Fibroblast of lung (primary cell): ENCODE results near the gene RIBC1. TPM values are rescaled to one million over a fixed set of nuclear protein-coding genes. Genes with fewer than 3 reads are reported as not detected.

ENCODE experiments used
- DNase-seq, 2 donors: peaks; one replicate each; pipeline versions ENCODE4 v3.0.0 to v3.0.0-alpha.2; 2010; ENCODE audit warnings: low read depth in 2 of 2
- H2AFZ ChIP-seq: 2 replicates; pipeline ENCODE4 v1.5.1; 2012; ENCODE audit warnings: low read length, control low read depth, inconsistent platforms
- H3K27ac ChIP-seq: 2 replicates; pipeline ENCODE4 v1.5.1; 2011; ENCODE audit warnings: low read length, control low read depth; ENCODE audit not compliant: insufficient read depth
- H3K27me3 ChIP-seq: 2 replicates; pipeline ENCODE4 v1.5.1; 2011; ENCODE audit warnings: mild to moderate bottlenecking, low read length; ENCODE audit not compliant: control insufficient read depth, insufficient read depth
- H3K36me3 ChIP-seq: 2 replicates; pipeline ENCODE4 v1.5.1; 2011; ENCODE audit warnings: low read length; ENCODE audit not compliant: control insufficient read depth, insufficient read depth
- H3K4me1 ChIP-seq: 2 replicates; pipeline ENCODE4 v1.5.1; 2011; ENCODE audit warnings: low read length; ENCODE audit not compliant: control insufficient read depth, insufficient read depth; ENCODE audit errors: extremely low read depth
- H3K4me2 ChIP-seq: 2 replicates; pipeline ENCODE4 v1.5.1; 2011; ENCODE audit warnings: low read length, control low read depth; ENCODE audit not compliant: insufficient read depth; ENCODE audit errors: extremely low read depth
- H3K4me3 ChIP-seq, 4 experiments: fragments of 200-600 bp in 1 of 4; sonication (generic) in 1 of 4; replicated peaks in 1 of 4; 2 replicates each; pipeline ENCODE4 v1.5.1; 2011 to 2016; ENCODE audit warnings: low read length in 4 of 4, low read depth in 3 of 4, mild to moderate bottlenecking in 3 of 4, control low read depth in 2 of 4, inconsistent platforms in 1 of 4, mixed read lengths in 1 of 4; ENCODE audit not compliant: insufficient read depth in 1 of 4; ENCODE audit errors: control extremely low read depth in 1 of 4
- H3K79me2 ChIP-seq: 2 replicates; pipeline ENCODE4 v1.5.1; 2012; ENCODE audit warnings: mild to moderate bottlenecking, low read length, inconsistent platforms; ENCODE audit not compliant: control insufficient read depth, insufficient read depth
- H3K9ac ChIP-seq: 2 replicates; pipeline ENCODE4 v1.5.1; 2011; ENCODE audit warnings: mild to moderate bottlenecking, low read length, control low read depth; ENCODE audit not compliant: insufficient read depth
- H3K9me3 ChIP-seq: 2 replicates; pipeline ENCODE4 v1.5.1; 2012; ENCODE audit warnings: low read depth, low read length; ENCODE audit not compliant: control insufficient read depth, insufficient read depth
- H4K20me1 ChIP-seq: 2 replicates; pipeline ENCODE4 v1.5.1; 2011; ENCODE audit warnings: low read length; ENCODE audit not compliant: control insufficient read depth, insufficient read depth; ENCODE audit errors: extremely low read depth
- CTCF ChIP-seq, 2 donors: IDR thresholded peaks in 1 of 2; conservative IDR thresholded peaks in 1 of 2; 1 replicate in 1 of 2; 2 replicates in 1 of 2; pipeline ENCODE4 v1.5.1; 2011 to 2012; ENCODE audit warnings: low read length in 2 of 2, control low read depth in 1 of 2, inconsistent platforms in 1 of 2, low read depth in 1 of 2, mild to moderate bottlenecking in 1 of 2
- EZH2 ChIP-seq: IDR thresholded peaks from 2 replicates; pipeline ENCODE4 v1.5.1; 2012; ENCODE audit warnings: low read length, control low read depth, mild to moderate bottlenecking; ENCODE audit errors: missing control alignments
- polyA plus RNA-seq, 2 donors: library from polyadenylated mRNA; depleted of rRNA in 1 of 2; stranded (reverse) in 1 of 2; unstranded in 1 of 2; fragments of >200 nt; gene quantifications; 2 replicates each; pipeline ENCODE4 v1.2.1, GENCODE V29; 2011 to 2012; ENCODE audit warnings: missing spikeins in 1 of 2
- total RNA-seq: library from RNA; depleted of rRNA; stranded (reverse); fragments of >200 nt; gene quantifications from 2 replicates; pipeline ENCODE4 v1.2.1, GENCODE V29; 2014

RIBC1 gene
- total and polyA plus RNA-seq, 2 donors (not counting 1 experiment from before 2014, with no cell fraction given) = 0.15 to 1.3 TPM

- Histone ChIP-seq H3K36me3 (peaks cover 9% of the 10 kb centered on the region), H3K4me3 (no peak overlapping the region), H3K9ac (no peak overlapping the region), H3K4me1 (no peaks in the 10 kb centered on the region), H2AFZ (no peak overlapping the region), H3K79me2 (no peaks in the 10 kb centered on the region), H3K27ac (no peak overlapping the region), H3K27me3 (no peaks in the 10 kb centered on the region), H3K4me2 (no peak overlapping the region), H3K9me3 (no peaks in the 10 kb centered on the region), H4K20me1 (no peaks in the 10 kb centered on the region)
- DNase-seq = no peak
- TF ChIP-seq EZH2 (no peak), CTCF (conservative IDR thresholded peaks at IDR 0.05 in 1 of 2, IDR thresholded peaks at IDR 0.05 in 1 of 2; ENCODE audit: low read depth in 1 of 2, low read length in 2 of 2) (no peak)
These were observed 47.8 kb upstream of the RIBC1 start for GRCh38 chrX:53374923-53375322.

GRCh38 chrX:53376888-53377287, 45.8 kb upstream of the RIBC1 start:
- H3K4me3 ChIP-seq = no peak overlapping the region
- no peak for TF ChIP-seq EZH2
- TF ChIP-seq CTCF (conservative IDR thresholded peaks at IDR 0.05 in 1 of 2, IDR thresholded peaks at IDR 0.05 in 1 of 2; ENCODE audit: low read depth in 1 of 2, low read length in 2 of 2) = no peak

GRCh38 chrX:53377464-53377863, 45.2 kb upstream of the RIBC1 start:
- no peak overlapping the region for H3K4me3 ChIP-seq
- no peak overlapping the region for H3K27ac ChIP-seq
- no peaks in the 10 kb centered on the region for H3K9me3 ChIP-seq
- no peaks in the 10 kb centered on the region for H3K4me1 ChIP-seq
- H4K20me1 ChIP-seq = no peaks in the 10 kb centered on the region
- no peak overlapping the region for H3K9ac ChIP-seq
- H3K79me2 ChIP-seq = no peaks in the 10 kb centered on the region
- no peak overlapping the region for H2AFZ ChIP-seq
- TF ChIP-seq CTCF (conservative IDR thresholded peaks at IDR 0.05 in 1 of 2, IDR thresholded peaks at IDR 0.05 in 1 of 2; ENCODE audit: low read depth in 1 of 2, low read length in 2 of 2) = no peak
- no peak for TF ChIP-seq EZH2
- no peak overlapping the region for H3K4me2 ChIP-seq
- H3K27me3 ChIP-seq = no peaks in the 10 kb centered on the region
- H3K36me3 ChIP-seq = peaks cover 17% of the 10 kb centered on the region
- no peak for DNase-seq

More at GRCh38 chrX:53376888-53377287, 45.8 kb upstream of the RIBC1 start:
- no peaks in the 10 kb centered on the region for H3K4me1 ChIP-seq
- no peaks in the 10 kb centered on the region for H3K27me3 ChIP-seq
- H4K20me1 ChIP-seq = no peaks in the 10 kb centered on the region
- peaks cover 14% of the 10 kb centered on the region for H3K36me3 ChIP-seq
- DNase-seq = no peak
- no peak overlapping the region for H3K27ac ChIP-seq
- no peak overlapping the region for H3K9ac ChIP-seq
- H3K79me2 ChIP-seq = no peaks in the 10 kb centered on the region
- no peak overlapping the region for H2AFZ ChIP-seq
- H3K9me3 ChIP-seq = no peaks in the 10 kb centered on the region
- H3K4me2 ChIP-seq = no peak overlapping the region
